Choroid plexus epithelial cell (primary cell): ENCODE results near the gene POLR1C.
A peak's percentile ranks its signal among the peaks of the same experiment; 100 is the strongest.

Experiments
- DNase-seq: peaks from one replicate; pipeline ENCODE4 v3.0.0-alpha.2; 2010; ENCODE audit warnings: low read depth
- H3K4me3 ChIP-seq: 2 replicates; pipeline ENCODE4 v1.5.1; 2011; ENCODE audit warnings: low read depth, mild to moderate bottlenecking, control low read depth, low read length, moderate library complexity
- TF ChIP-seq, protein P1 (sequence below): conservative IDR thresholded peaks from 2 replicates; pipeline ENCODE4 v1.5.1; 2011; ENCODE audit warnings: low read depth, mild to moderate bottlenecking, control low read depth, inconsistent platforms, low read length, moderate library complexity

POLR1C gene

DNA sequence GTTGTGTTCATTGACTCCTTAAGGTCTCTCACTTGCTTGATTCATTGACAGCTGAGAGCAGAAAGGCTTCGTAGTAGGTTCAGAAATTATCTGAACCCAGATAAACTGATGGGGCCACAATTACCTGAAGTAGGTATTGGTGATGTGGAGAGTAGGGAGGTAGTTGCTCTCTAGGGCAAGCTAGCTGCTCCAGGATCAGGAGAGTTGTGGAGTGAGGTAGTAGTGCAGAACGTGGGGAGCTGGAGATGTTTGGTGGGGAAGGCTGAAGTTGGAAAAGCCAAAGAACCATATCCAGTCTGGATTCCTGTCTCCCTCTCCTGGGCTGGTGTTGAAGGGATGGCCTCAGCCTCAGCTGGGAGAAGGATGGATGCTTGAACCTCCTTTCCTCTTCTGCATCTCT, 23.7 kb upstream of the POLR1C start:
- no peak for DNase-seq
- TF ChIP-seq, protein P1, sequence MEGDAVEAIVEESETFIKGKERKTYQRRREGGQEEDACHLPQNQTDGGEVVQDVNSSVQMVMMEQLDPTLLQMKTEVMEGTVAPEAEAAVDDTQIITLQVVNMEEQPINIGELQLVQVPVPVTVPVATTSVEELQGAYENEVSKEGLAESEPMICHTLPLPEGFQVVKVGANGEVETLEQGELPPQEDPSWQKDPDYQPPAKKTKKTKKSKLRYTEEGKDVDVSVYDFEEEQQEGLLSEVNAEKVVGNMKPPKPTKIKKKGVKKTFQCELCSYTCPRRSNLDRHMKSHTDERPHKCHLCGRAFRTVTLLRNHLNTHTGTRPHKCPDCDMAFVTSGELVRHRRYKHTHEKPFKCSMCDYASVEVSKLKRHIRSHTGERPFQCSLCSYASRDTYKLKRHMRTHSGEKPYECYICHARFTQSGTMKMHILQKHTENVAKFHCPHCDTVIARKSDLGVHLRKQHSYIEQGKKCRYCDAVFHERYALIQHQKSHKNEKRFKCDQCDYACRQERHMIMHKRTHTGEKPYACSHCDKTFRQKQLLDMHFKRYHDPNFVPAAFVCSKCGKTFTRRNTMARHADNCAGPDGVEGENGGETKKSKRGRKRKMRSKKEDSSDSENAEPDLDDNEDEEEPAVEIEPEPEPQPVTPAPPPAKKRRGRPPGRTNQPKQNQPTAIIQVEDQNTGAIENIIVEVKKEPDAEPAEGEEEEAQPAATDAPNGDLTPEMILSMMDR = no peak
- H3K4me3 ChIP-seq = no peak overlapping the region

GRCh38 chr6:43493833-43494232, 23.1 kb upstream of the POLR1C start:
- no peak overlapping the region for H3K4me3 ChIP-seq
- TF ChIP-seq, protein P1 = no peak
- DNase-seq = no peak

- DNase-seq = no peak
- TF ChIP-seq, protein P1 = no peak
- no peak overlapping the region for H3K4me3 ChIP-seq
These were observed 22.6 kb upstream of the POLR1C start for GRCh38 chr6:43494321-43494720.

DNA sequence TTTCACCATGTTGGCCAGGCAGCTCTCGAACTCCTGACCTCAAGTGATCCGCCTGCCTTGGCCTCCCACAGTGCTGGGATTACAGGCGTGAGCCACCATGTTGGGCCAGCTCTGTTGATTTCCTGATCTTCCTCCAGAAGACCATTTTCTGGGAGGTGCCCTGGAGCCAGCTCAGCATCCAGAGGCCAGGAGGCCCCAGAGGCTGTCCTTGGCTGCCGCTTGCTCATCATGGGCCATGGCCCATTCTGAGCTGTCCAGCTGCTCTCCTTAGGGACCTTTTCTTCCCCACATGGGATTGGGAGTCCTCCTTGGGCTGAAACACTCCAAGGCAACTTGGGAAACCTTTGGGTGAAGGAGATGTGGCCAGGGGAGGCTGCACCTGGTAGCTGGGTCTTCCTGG, 22.1 kb upstream of the POLR1C start:
- H3K4me3 ChIP-seq = no peak overlapping the region
- TF ChIP-seq, protein P1 = no peak
- no peak for DNase-seq

DNA sequence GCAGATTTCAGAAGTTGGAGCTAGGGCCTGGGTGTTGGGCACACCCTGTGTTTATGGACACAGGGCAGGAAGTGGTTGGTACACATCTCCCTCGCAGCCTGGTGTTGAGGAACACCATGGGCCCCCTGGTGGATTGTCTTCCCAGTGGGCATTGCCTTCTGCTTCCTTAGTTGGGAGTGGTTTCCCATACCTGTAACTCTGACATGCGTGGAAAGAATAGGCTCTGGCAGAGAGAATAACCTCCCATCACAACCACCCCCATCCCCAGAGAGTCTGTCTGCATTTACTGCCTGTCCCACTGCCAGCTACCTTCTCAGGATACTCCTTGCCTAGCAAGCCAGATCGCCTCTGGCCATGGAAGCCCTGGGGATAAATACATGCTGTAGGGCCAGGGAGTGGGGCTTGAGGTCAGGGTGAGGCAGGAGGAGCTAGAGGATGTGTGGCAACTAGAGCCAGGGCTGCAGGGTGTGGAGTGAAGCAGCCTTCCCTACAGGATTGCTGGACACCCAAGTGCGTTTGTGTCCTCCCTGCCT, 21.4 kb upstream of the POLR1C start:
- no peak for DNase-seq
- TF ChIP-seq, protein P1 = peak; percentile 33
- H3K4me3 ChIP-seq = no peak overlapping the region

DNA sequence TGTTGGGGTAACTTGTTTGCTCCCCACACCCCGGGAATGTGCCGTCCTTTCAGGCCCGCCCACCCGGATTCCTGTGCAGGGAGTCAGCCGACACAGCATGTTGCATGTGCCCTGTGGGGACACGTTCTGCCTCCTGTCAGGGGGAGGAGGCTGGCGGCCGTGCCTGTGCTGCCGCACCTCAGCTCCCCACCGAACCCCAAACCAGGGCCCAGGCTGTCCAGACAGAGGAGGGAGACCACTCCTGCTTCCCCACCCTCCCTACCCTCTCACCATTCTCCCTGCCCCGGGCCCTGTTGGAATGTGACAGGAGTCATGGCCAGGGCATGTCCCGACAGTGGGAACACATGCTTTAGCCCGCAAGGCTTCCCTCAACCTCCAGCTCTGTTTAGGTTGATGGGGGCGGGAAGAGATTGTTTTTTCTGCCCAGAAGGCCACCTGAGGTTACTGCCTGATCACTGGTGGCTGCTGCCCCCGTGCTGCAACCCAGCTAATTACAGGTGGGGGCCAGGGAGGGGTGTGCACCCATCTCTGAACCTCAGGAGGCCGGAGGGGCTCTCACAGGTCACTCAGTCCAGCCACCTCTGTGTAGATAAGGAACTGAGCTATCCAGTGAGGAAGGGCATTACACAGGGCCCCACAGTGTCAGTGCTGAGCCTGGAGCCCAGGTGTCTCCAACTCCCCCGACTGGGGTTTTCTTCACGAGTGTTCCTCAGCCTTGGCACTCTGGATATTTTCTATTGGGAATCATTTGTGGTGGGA, 20.3 kb upstream of the POLR1C start:
- no peak overlapping the region for H3K4me3 ChIP-seq
- peak; percentile 57 for DNase-seq
- TF ChIP-seq, protein P1 = peak; percentile 74

- TF ChIP-seq, protein P1 = no peak
- H3K4me3 ChIP-seq = no peak overlapping the region
- no peak for DNase-seq
These were observed 19.8 kb upstream of the POLR1C start for GRCh38 chr6:43497129-43497396.
